NCI-H460 (cell line): Measurements from ENCODE around the gene OPRD1. TPM values are rescaled to one million over a fixed set of nuclear protein-coding genes. Genes with fewer than 3 reads are reported as not detected.

ENCODE experiments used
- DNase-seq: peaks from one replicate; pipeline ENCODE4 v3.0.0-alpha.2; 2016; ENCODE audit warnings: low read depth; ENCODE audit errors: extremely low read depth
- total RNA-seq: library from RNA; depleted of rRNA; stranded (reverse); fragments of >200 nt; shearing (Covaris generic); gene quantifications from 2 replicates; pipeline ENCODE4 v1.2.3, GENCODE V29; 2014

OPRD1 gene
- total RNA-seq, 1 experiment from 2014 or later = not detected

- peak; percentile 62 for DNase-seq
These were observed 65.3 kb downstream of the OPRD1 start for GRCh38 chr1:28877132-28877781.

- no peak for DNase-seq
These were observed 66.8 kb downstream of the OPRD1 start for GRCh38 chr1:28878796-28879195.

GRCh38 chr1:28882009-28882628 is 70.1 kb downstream of the OPRD1 start:
- DNase-seq = peak; percentile 88

- no peak for DNase-seq
These were observed 71.3 kb downstream of the OPRD1 start for GRCh38 chr1:28883242-28883616.

- DNase-seq = no peak
These were observed 73.5 kb downstream of the OPRD1 start for GRCh38 chr1:28885472-28885877.

- no peak for DNase-seq
These were observed 74.2 kb downstream of the OPRD1 start for GRCh38 chr1:28885977-28886730.

- DNase-seq = peak; percentile 67
These were observed 74.9 kb downstream of the OPRD1 start for GRCh38 chr1:28886731-28887418.

- DNase-seq = no peak
These were observed 75.5 kb downstream of the OPRD1 start for GRCh38 chr1:28887419-28887834.

GRCh38 chr1:28887835-28888682 is 76.1 kb downstream of the OPRD1 start:
- DNase-seq = no peak

GRCh38 chr1:28888915-28889314 is 76.9 kb downstream of the OPRD1 start:
- no peak for DNase-seq

GRCh38 chr1:28889357-28889756 is 77.4 kb downstream of the OPRD1 start:
- no peak for DNase-seq

GRCh38 chr1:28890435-28890834 is 78.5 kb downstream of the OPRD1 start:
- no peak for DNase-seq

- DNase-seq = no peak
These were observed 78.9 kb downstream of the OPRD1 start for GRCh38 chr1:28890836-28891235.

- DNase-seq = no peak
These were observed 79.3 kb downstream of the OPRD1 start for GRCh38 chr1:28891256-28891655.

- no peak for DNase-seq
These were observed 81.6 kb downstream of the OPRD1 start for GRCh38 chr1:28893403-28894102.

- DNase-seq = no peak
These were observed 82.8 kb downstream of the OPRD1 start for GRCh38 chr1:28894785-28895184.

- no peak for DNase-seq
These were observed 84.1 kb downstream of the OPRD1 start for GRCh38 chr1:28895896-28896608.

GRCh38 chr1:28896609-28896986 is 84.6 kb downstream of the OPRD1 start:
- no peak for DNase-seq

- DNase-seq = no peak
These were observed 85.8 kb downstream of the OPRD1 start for GRCh38 chr1:28897789-28898188.
